Stimulated activated CD4-positive, alpha-beta T cell treated with anti-CD3 and anti-CD28 coated beads, Interleukin-4, amount 100 ng/mL, for 4 hours (primary cell): Measurements from ENCODE around the gene RNF181.
"Not testable (repeated sequence)": the region's sequence is repeated elsewhere in the genome, so short reads cannot be mapped to it uniquely, and the experiment has no call there.

Source experiments
- DNase-seq, 2 experiments: peaks; one replicate each; pipeline ENCODE4 v3.0.0-alpha.2; 2020

RNF181 gene

DNA sequence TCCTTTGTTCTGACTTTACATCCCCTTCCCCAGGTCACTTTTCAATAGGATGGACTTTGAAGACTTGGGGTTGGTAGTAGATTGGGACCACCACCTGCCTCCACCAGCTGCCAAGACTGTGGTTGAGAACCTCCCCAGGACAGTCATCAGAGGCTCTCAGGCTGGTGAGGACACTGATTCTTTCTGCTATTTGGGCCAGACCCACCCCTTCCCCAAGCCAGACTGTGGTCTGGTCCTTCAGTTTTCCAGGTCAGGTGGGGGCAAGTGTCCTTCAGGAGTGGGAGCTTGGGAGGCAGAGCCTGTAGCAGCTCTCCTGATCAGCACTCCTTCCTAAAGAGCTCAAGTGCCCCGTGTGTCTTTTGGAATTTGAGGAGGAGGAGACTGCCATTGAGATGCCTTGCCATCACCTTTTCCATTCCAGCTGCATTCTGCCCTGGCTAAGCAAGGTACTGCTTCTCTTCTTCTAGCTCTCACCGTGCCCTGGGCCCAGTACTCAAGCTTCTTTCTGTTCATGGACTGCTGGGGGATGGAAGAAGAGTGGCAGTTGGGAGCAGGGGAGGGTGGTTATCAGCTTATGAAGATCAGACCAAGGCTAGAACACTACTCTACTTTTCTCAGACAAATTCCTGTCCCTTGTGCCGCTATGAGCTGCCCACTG lies 1.1 kb downstream of the RNF181 start:
- no peak for DNase-seq

DNA sequence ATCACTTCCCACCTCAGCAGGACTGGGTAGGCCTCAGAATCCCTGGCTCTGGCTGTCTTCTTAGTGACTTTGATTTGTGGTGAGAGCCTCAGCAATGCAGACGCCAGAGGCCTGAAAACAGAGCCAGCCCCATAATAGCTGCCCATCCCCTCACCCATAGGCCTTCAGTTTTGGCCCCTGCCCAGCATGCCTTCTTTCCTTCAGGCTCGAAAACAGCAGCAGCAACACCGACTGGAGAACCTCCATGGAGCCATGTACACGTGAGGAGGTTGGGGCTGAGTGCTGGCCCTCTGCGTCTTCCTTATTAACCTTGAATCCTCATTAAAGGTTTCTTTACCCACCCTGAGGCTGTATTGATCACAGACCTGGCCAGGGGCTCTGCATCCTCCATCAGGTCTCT lies 1.7 kb downstream of the RNF181 start:
- no peak for DNase-seq

DNA sequence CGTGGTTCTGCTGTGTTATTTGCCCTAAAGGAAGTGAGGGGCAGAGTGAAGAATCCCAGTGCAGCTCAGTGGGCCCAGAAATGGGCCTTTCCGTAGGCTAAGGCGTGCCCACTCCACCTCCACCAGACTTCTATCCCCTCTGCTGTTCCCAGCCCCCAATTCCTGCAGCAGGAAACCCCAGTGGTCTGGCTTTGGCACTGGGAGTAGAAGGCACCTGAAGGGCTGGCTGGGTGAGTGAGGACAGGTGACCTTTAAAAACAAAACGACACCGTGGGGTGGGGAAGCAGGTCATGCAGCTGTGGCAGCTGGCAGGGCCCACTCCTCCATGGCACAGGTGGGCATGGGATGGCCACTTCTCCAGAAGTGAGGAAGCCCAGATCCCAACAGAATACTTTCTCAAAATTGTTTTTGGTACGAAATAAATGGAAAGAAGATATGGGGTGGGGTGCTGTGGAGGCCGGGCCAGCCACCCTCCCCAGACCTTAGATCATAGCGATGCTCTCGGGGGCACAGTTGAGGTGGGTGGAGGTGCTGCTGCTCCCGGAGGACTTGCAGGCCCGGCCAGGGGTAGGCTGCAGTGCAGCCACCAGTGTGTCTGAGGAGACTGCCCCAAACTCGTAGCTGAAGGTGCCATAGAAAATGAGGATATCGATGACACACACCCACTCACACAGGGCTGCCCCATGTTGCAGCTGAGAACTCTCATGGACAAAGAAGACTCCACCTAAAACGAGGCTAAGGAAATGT lies 3.2 kb downstream of the RNF181 start:
- no peak for DNase-seq

DNA sequence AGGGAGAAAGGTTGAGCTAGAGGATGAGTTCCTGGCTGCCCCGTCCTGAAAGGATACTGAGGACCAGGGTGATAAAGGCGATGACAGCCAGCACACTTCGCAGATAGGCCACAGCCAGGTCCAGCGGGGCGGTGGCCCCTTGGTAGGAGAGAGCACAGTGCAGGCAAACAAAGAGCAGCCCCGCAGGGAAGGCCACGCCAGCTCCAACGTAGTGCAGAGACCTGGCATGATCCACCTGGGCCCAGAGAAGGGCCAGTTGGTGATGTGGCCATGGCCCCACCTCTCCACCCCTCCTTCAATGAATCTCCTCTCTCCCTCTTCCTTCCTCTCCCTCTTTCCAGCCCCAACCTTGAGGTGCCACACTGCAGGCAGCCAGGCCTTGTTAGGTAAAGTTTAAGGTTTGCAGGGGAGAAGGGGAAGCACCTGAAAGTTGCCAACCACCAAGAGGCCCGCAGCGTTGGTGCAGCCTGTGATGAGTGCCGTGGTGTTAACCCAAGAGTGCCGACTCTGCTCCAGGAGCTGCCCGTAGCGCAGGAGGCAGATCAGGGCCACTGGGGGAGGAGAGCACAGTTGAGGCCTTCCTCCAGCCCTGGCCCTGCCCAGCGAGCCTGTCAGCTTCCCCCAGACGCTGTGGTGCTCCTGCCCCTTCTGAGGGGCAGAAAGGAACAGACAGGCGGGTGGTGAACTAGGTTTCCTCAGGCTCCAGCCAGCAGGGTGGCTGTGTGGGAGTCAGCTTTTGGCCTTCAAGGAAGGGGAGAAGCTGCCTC lies 4.1 kb downstream of the RNF181 start:
- no peak for DNase-seq

DNA sequence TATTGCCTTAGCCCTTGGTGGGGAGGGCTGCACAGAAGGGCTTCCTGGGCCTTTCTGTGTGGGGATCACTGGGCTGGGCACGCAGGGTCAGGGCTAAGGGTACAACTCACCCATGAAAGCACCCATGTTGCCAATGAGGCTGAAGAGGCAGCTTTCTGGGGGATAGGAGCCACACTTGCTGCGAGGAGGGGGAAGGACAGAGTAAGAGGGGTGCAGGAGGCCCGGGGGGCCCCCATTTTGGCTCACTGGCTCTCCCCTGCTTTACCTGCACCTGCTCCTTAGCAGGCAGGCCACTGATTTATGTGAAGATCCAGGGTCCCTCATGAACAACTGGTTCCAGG lies 4.7 kb downstream of the RNF181 start:
- DNase-seq, result no peak

DNA sequence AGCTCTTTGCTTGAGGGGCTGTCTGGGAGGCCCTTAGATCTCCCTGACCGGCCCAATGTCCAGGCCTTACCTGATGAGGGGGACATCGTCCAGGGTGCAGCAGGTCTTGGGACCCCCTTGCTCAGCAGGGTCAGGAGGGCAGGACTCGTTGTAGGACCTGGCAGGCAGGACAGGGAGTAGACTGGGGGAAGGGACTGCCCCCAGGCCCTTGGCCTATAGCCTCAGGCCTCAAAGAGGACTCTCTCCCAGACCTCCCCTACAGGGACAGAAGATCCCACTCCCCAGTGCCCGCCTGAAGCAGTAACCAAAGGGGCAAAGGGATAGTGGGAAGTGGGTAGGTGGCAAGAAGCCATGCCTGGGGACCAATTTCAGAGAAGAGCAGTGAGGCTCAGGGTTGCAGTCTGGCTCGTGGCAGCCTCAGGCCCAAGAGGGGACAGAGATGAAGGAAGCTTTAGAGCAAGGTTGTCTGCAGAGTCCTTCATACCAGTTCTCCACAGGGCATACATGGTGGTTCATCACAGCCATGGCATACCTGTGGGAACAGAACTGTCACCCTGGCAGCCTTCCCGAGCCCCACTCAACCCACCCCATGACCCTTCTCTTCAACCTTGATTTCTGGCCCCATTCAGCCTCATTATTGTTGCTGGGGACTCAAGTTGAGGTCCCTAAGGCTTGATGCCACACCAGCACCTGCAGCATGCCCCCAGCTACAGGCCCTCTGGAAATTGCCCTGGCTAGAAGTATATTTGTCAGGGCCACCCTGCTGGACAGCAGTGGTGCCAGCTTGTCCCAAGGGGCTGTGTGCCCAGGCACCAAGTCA lies 5.6 kb downstream of the RNF181 start:
- DNase-seq, result no peak

DNA sequence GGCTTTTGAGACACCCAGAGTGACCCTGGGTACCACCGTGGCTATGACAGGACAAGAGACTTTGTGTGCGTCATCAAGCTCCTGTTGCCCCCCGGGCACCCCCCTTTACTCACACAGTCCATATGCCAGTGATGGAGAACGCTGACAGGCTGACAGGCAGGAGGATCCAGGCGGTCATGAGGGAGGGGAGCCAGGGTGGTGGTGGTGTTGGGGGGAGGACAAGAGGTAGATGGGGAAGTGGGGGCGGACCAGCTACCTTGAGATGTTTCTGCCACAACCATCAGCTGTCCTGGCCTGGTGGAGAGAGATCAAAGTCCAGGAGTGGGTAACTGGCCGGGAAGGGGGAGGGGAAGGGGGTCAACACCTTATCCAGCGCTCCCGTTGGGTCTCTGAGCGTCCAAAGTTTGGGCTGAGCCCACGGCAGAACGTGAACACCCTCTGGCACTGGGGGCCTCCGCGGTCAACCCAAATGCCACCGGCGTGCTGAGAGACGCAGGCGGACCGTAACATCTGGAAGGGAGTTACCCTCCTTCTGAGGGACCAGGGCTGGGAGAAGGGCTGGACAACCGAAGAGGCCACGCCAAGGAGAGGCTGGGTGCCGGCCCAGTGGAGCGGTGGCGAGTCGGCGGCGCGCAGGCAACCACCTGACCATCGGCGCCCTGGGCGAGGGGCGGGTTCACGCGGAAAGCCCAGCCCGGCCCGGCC lies 6.4 kb downstream of the RNF181 start:
- no peak for DNase-seq

DNA sequence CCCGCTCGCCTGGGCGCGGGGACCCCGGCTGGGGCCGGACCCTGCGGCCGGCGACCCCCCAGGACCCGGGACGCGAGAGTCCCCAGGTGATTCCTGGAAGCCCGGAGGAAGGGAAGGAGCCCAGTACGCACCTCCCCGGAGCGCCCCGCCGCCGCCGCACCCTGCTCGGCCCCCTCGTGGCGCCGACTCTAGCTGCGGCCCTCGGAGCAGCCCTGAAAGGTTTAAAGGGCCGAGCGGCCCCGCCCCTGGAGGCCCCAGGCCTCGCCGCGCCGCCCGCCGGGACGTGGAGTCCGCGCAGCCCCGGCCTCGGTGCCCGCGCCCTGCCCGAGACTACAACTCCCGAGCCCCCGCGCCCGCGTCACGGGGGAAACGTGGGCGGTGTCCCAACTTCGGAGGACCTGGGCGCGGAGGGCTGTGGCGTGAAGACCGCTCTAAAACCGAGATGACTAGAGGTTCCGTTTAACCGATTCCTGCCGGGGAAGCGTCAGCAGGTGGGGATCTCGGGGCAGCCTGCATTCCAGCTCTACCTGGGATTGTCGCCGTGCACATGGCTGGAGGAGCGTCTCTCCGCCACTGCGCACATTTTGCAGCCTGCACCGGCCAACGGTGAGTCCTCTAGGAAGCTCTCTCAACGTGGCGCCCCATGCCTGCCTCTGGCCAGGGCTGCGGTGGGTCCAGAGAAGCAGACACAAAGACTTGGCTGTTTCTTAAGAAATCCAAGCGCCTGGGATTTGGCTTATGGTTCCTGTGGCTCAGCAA lies 7.1 kb downstream of the RNF181 start, which contains the start of gene TMEM150A:
Gene TMEM150A (minus strand): TSS at position 223 of the 759 bp plus-strand sequence. CDS start 750 bp downstream, outside the sequence.
- peak; percentile 83 to 91 for DNase-seq

DNA sequence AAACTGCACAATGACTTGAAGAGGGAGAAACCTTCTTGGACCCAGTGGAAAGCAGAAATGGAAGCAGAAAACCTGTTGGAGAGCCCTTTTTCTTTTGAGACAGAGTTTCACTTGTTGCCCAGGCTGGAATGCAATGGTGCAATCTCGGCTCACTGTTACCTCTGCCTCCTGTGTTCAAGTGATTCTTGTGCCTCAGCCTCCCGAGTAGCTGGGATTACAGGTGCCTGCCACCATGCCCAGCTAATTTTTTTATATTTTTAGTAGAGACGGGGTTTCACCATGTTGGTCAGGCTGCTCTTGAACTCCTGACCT lies 8.5 kb downstream of the RNF181 start:
- not testable (repeated sequence) for DNase-seq

DNA sequence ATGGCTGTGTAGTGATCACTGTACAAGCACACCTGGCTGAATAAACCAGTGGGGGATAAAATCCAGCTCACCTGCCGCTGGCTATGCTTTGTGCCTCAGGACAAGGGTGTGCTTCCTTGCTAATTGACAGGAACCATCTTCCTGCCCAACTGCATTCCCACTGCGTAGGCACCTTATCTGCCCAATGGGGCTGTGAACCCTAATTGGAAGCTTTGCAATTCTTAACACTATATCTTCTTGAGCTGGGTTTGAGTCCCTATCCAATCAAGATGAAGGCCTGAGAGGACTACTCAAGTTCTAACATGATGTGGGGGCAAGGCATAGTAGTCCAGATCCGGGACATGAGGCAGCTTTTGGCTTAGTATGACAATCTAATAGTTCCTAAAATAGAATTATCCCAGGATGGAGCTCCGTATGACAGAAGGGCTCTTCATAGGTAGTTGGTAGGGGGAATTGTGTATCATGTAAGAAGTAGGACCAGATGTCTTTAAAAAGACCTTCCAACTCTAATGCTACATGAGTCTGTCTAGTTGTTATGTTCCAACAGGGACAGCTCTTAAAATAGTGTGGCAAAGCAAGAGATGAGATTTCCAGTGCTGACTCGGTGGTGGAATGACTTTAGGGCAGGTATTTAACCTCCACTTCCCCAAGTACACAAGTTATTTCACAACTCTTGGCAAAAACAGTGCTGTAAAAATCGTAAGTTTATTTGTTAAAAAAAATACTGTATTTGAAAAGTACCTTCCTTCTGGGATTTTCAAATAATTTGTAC lies 9.2 kb downstream of the RNF181 start:
- no peak for DNase-seq

DNA sequence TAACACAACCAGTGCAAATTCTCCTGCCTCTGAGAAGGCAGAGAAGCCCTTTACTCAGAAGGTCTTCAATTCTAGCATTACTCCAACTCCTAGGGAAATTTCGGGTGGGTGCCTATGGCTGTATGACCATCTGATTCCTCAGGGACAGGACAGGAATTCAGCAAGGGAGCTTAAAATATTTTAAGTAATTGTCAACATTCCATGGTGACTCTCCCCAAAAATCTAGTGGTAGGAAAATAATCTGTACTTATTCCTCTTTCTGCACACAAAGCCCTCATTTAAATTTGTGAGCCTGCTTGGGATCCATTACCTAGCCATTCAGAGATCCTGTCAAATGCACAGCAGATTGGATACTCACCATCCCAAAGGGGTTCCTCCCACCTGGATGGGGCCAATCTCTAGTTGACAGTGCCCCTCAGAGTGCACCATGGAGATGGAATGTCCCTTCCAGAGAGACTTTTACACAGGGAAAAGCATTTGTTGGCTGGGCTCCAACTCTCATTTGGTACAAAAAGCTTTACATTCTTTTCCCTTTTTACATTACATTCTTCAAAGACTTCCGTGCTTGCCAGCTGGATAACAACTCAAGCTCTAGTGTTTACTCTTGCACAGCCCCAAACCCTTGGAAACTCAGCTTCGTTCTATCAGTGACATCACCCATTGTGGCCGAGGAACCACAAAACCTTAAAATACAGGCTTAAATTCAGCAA lies 10.0 kb downstream of the RNF181 start:
- DNase-seq, result no peak

DNA sequence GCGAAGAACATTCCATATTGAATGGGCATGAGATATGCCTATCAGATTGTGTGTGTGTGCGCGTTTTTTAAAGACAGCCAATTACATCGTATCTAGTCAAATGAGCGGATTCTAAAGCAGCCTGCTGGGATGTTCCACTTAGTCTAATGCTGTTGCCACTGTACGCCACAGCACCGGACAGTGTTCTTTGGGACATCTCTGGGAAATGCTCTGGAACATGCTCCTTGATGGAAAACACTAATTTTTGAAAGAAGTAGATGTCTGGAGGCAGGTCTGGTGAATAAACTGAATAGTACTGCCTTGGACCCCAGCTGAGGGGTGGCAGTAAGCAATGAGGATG lies 10.5 kb downstream of the RNF181 start:
- no peak for DNase-seq

DNA sequence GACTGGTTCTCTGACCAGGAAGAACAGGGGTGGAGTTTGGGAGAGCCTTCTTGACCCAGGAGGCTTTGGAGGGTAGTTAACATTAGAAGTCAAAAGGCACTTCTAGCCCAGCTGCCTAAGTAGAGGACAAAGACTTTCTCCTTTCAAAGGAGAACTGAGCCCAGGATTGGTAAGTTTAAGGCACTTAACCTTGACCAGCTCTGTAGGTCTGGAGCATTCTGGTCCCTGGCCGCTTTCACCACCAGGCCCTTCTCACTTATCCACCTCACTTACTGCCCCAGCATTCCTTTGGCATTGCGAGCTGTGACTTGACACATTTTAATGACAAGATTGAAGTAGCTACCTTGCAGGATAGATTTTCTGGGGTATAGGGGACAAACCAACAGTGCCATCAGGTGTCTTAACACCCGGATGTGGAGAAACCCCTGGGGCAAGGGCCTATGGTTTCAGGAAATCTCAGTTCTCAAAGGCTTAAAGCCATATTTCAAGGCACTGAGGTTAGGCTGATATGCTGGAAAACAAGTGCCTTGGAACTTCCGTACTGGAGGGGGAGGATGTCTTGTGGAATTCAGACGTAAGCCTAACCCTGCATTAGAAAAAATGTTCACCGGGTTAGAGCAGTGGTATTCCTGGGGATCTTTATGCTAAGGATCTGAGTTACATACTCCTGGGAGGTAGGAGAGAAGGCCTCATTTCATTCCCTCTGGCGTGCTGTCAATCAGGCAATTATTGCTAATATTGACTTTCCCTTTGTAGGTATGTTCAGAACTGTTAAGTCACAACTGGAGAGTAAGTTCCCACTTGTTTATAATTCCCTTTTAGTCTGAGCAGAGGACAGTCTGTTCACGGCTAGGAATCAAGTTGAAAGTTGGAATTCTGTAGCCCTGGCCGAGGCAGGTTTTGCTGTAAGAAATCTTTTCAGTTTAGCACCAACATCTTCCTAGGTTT lies 12.0 kb downstream of the RNF181 start:
- DNase-seq, result no peak

DNA sequence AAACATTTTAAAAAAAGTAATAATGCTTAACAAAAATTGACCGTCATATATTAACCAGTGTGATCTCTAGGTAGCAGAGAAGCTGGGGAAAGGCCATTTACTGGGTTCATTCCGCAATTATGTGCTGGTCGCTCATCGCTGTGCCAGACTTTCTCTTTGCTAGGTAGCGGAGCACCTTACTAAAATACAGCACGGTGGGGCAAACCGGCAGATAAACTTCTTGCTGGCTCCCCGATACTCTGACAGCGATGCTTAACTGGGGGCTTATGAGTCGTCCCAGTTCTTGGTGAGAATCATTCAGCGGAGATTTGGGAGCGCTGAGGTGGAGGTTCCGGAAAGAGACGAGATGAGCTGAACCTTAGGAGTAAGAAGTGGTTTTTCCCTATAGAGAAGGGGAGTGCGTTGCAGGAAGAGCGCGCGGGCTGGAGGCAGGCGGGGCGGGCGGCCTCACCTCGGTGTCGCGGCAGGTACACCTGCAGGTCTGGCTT lies 15.7 kb downstream of the RNF181 start:
- DNase-seq, result no peak

DNA sequence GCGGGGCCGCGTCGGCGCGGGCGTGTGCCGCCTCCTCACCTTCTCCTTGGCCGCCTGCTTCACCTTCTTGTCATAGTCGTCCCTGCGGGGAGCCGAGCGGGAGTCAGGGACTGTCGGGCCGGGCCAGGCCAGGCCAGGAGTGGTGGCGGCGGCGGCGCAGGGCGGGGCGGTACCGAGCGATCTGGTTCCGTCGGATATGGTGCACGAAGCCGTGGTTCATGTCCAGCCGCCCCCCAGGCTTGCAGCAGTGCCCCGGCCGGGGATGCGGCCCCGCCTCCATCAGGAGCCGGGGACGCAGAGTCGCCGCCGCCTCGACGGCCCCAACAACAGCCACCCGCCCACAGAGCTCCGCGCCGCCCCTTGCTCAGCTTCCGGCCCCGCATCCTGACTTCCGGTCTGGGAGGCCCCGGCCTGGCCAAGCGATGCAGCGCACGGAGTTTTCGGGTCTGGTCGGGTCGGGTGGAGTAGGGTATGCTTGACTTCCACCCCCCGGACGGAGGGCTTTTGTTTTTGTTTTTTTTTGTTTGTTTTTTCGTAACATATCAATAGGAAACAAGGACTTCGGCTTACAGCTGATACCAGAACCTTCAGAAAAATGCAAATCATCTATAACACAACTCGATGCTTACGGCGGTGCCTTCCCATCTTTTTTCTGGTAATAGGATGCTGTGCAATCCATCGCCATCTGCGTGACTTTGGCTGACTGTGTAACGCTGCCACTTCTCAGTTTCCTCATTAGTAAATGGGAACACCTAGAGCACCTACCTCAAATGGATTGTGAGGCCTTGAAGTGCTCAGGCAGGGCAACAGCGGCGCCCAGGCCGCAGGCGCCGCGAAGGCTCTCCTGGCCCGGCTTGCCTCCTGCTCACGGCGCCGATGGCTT lies 16.4 kb downstream of the RNF181 start, which contains the start of gene C2orf68:
Gene C2orf68 (minus strand): TSS at position 362 of the 883 bp plus-strand sequence. CDS start 82 bp downstream, at position 280.
- DNase-seq, result peak; percentile 73 to 84

DNA sequence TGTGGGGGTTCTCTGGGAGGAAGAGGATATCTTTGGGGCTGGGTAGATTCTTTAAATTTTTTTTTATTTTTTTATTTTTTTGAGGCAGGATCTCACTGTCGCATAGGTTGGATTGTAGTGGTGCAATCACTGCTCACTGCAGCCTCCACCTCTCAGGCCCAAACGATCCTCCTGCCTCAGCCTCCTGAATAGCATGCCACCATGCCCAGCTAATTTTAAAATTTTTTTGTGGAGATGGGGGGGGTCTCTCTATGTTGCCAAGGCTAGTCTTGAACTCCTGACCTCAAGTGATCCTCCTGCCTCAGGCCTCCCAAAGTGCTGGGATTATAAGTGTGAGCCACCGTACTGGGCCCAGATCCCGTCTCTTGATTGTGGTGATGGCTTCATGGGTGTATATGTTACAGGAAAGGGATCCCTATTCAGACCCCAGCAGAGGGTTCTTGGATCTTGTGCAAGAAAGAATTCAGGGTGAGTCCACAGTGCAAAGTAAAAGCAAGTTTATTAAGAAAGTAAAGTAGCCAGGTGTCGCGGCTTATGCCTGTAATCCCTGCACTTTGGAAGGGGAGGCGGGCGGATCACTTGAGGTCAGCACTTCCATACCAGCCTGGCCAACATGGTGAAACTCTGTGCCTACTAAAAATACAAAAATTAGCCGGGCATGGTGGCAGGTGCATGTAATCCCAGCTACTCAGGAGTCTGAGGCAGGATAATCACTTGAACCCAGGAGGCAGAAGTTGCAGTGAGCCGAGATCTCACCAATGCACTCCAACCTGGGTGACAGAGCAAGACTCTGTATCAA lies 18.4 kb downstream of the RNF181 start:
- DNase-seq, result no peak

DNA sequence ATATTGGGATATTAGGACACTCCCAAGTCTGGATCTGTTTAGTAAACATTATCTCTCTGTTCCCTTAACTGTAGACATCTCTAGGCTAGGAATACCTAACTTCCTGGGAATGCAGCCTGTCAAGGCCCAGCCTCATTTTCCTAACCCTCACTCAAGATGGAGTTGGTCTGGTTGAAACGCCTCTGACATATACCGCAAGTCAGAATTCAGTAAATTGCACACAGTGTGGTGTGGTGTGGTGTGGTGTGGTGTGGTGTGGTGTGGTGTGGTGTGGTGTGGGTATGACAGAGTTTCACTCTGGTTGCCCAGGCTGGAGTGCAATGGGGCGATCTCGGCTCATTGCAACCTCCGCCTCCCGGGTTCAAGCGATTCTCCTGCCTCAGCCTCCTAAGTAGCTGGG lies 19.2 kb downstream of the RNF181 start:
- not testable (repeated sequence) for DNase-seq
